Stimulated activated CD8-positive, alpha-beta memory T cell treated with anti-CD3 and anti-CD28 coated beads, Interleukin-15, amount 100 ng/mL, for 48 hours (primary cell): ENCODE measurements around the gene FOXN3.
"Not testable (repeated sequence)": the region's sequence is repeated elsewhere in the genome, so short reads cannot be mapped to it uniquely, and the experiment has no call there.

Experiments
- DNase-seq, 2 donors: peaks; one replicate each; pipeline ENCODE4 v3.0.0-alpha.2; 2020; ENCODE audit warnings: low read depth in 2 of 2

FOXN3 gene

DNA sequence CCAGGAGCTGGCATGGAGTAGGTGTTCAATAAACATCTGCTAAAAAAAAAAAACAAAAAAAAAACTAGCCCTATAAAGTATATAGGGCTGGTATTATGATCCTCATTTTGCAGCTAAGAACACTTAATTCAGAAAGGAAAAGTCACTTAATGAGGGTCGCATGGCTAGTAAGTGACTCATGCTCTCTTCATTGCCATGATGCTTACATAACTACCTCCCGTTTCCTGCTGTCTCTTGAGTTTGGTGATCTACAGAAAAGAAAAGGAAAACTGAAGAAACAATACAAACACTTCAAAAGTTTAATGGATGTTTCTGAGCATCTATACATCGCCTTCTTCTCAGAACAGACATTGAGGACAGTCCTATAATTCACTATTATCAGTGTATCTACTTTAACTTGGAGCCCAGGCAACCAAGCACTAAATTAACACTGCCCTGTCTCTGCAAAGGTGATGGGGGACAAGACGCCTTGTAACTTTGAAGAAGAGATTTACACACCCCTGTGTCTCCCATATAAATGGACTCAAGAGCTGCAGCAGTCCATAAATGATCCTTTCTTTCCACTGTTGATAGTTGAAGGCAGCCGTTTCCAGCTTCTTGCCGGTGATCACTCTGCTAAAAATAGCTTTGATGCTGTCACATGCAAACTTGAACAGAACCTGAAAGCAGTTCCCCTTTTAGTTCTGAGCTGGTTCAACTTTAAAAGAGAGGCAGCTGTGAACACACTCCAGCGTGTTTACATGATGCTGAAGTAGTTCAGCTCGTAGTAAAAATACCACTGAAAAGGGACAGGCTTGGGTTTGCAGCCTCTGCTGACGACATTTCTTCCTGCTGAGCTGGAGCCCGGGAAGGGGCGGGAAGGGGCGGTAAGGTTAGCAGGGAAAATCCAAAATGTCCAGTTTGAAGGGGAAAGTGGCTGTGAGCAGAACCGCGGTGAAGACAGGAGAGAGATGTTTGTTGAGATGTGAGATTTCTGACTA, 113.3 kb downstream of the FOXN3 start:
- DNase-seq = no peak

DNA sequence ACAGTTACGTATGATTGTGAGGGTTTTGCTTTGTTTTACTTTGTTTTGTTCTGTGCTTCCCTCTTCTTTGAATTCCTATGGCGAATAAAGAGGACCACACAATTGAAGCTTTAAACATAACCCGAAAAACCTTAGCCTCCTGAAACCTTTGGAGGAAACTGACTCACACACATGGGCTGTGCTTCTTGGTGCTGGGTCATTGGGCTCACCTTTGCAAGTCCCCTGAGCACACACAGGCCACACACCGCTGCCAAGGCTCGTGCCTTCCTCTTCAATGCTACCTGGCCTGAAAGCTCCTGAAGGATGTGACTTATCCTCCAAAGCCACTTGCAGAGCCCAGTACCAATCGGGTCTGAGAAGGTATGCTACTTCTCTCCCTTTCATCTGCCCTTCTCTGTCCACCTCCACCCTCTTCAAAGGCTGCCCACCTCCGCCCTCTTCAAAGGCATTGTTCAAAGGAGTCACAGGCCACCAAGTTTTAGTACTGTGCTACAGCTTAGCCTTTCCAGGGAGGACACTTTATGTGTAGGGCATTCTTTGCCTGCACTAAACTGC, 114.6 kb downstream of the FOXN3 start:
- DNase-seq = no peak

DNA sequence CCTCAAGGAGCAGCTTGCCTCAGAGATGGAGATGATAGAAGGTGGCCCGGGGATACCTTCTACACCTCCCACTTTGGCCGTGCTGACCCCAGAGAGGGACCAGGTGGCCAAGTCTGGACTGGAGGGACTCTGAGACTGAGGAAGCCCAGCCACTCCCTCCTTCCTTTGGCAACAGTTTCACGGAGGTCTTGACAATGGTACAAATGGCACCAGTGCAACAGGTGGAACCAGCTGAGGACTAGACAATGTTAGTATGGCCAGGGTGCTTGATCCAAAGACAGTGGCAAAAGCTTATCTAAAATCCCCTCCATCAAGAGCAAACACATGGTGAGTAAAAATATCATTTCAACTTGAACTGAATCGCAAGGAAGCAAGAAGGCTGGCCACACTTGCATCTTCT, 117.4 kb downstream of the FOXN3 start:
- no peak for DNase-seq

DNA sequence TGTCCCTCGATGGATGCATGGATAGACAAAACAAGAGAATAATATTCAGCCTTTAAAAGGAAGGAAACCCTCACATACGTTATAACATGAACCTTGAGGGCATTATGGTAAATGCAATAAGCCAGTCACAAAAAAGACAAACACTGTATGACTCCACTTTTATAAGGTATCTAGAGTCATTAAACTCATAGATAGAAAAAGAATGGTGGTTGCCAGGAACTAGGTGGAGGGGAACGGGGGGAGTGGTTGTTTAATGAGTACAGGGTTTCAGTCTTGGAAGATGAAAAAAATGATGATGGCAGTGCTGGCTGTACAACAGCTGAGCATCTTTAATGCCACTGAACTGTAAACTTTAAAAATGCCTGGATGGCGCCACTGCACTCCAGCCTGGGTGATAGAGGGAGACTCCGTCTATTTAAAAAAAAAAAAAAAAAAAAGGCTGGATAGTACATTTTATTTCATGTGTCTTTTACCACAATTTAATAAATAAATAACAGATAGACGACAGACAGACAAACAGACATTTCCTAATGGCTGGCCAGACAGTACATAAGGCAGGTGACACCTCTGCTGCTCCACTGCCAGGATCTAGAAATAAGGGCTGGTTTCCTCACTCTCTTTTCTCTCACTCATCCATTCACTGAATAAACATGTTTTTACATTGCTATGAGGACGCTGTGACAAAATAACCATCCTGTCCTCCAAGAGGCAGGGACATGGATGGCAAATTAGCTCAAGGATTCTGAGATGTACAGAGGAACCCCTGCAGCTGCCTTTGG, 118.8 kb downstream of the FOXN3 start:
- DNase-seq = no peak

DNA sequence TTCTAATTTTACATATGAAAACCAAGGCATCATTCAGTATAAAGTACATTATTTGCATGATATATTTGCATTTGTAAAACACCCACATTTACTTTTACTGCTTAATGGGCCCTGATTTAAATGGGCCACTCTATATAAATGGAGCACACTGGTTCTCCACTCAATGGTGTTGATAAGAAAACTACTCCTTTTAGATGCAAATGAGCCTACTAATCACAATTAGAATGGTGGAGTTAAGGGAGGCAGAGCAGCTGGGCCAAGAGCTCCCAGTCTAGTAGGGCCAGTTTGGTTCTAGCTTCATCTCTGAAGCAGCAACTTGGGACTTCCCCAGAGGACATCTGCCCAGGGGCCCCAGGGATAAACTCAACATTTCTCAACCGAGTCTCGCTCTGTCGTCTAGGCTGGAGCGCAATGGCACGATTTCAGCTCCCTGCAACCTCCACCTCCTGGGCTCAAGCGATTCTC, 120.7 kb downstream of the FOXN3 start:
- DNase-seq = no peak

DNA sequence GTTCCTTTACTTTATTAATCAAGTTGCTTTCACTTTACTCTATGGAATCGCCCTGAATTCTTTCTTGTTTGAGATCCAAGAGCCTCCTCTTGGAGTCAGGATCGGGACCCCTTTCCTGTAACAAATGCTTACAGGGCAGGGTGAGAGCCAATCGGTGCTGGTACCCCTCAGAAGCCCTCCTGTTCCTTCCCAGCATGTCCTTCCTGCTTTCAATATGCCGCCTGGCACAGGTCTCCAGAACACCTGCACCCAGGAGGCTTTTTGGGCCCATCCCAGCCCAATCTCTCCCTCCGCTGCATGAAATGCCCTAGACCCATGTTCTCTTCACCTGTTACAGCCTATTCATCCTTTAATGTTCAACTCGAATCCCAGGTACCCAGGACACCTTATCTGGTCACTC, 122.2 kb downstream of the FOXN3 start:
- DNase-seq = no peak

DNA sequence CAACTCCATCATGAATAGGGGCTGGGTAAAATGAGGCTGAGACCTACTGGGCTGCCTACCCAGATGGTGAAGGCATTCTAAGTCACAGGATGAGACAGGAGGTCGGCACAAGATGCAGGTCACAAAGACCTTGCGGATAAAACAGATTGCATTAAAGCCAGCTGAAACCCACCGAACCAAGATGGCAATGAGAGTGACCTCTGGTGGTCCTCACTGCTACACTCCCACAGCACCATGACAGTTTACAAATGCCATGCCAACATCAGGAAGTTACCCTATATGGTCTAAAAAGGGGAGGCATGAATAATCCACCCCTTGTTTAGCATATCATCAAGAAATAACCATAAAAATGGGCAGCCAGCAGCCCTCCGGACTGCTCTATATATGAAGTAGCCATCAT, 122.6 kb downstream of the FOXN3 start:
- DNase-seq = not testable (repeated sequence)

DNA sequence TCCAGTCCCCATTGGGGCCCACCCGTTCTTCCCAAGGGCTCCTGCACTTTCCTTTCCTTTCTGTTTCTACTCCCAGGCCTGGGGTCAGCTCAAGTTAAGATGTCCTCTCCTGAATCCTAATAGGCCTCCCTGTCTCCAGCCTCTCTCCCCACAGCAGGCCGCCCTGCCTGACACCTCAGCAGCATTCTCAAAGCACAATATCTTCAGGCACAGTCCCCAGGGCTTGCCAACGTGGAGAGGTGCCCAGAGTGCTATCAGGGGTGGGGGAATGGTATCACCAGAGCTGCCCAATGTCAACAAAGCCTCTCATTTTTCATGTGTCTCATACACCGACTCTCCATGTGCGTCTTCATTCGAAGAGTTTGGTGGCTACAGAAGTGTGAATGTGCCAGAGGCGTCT, 123.0 kb downstream of the FOXN3 start:
- no peak for DNase-seq

DNA sequence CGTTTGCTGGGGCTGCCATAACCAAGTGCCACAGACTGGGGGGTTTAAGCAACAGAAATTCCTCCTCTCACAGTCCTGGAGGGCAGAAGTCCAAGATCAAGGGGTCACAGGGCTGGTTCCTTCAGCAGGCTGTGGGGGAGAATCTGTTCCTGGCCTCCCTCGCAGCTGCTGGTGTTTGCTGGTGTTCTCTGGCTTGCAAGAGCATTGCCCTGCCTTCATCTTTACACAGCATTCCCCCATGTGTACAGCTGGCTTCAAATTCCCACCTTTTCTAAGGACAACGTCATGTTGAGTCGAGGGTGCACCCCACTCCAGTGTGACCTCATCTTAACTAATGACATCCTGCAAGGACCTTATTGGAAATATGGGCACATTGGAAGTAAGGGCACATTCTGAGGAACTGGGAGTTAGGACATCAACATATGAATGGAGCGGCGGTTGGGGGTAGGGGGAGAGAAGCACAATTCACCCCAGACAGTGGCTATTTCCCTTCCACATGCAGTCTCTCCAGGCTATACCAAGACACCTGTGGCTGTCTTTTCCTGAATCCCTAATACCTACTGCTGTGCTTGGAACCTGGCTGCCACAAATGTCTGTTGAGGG, 123.6 kb downstream of the FOXN3 start:
- no peak for DNase-seq

DNA sequence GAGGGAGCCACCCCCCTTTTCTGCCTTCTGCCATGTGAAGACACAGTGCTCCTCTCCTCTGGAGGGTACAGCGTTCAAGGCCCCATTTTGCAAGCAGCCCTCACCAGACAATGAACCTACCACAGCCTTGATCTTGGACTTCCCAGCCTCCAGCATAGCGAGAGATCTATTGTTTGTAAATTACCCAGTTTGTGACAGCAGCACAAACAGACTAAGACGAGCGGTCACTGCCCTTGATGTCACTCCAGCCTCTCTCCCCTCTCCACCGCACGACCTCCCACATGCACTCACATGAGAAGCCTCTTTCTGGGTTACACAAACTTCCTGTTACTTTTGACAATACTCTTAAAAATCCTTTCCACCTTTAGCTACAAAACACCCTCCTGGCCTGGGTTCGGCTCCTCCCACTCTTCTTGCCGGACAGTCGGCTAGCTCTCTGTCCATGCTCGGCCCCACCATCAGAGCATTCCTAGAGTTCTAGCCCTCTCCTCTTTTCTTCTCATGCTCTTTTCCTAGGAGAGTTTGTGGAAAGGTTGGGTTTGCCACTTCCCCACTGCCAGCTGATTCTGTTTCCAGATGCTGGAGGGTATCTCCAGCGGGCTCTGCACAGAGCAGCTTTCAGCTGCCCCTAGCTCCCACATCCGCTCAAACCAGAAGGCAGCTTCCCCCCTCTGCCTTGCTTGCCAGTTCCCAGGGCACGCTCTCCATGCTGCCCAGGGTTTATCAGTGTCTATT, 124.3 kb downstream of the FOXN3 start:
- DNase-seq = no peak

DNA sequence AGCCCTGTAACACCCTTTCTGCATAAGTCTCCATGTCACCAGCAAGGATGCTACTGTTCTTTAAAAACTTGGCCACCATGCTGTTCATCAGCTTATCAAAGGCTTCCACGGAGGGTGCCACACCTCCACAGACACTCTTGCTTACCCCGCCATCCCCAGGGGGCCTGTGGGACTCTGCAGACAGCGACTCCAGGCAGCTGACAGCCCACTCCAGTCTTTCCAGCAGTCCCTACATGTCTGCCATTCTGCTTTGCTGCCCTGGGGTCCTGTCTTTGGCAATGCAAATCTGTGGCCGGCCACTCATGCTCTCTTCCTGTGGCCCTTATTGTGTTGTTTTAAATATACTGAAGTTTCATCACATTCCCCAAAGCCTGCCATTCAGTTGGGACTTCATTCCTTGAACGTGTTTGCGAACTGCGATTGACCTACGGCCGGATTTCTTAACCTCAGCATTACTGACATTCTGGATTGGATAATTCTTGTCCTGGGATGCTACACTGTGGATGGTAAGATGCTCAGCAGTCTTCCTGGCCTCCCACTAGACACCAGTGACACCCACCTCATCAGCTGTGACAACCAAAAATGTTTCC, 125.6 kb downstream of the FOXN3 start:
- no peak for DNase-seq

DNA sequence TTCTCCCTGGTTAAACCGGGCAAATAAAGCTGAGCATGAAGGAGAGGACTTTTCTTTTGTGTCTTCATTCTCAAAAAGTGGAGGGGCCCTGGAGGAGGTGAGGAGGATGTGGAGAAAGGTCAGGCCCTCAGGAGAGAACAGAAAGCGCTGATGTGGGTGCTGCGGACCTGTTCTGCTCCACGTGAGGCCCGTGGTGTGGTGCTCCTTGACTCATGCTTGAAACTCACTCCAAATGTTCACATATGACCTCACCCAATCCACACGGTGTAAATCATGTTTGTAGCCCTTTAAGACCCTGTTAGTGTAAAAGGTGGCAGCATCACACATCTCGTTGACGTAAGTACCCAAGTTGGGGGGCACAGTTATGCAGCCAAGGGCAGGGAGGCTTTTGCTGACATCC, 126.2 kb downstream of the FOXN3 start:
- no peak for DNase-seq

DNA sequence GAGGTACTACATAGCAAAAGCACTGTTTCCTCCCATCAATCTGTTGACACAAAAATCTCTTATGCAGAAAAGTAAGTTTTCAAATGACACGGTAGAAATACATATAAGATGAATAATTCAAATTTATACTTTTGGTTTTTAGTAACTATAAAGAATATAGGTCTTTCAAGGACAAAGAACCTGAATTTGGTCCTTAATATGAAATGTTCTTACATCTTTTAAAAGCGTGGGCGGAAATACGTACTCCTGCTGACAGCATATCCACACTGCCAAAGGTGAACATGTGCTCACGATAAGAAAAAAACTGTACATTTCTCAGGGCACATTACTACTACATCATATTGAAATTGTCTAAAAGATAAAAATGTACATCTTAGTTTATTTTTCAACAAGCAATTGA, 127.6 kb downstream of the FOXN3 start:
- DNase-seq = no peak

DNA sequence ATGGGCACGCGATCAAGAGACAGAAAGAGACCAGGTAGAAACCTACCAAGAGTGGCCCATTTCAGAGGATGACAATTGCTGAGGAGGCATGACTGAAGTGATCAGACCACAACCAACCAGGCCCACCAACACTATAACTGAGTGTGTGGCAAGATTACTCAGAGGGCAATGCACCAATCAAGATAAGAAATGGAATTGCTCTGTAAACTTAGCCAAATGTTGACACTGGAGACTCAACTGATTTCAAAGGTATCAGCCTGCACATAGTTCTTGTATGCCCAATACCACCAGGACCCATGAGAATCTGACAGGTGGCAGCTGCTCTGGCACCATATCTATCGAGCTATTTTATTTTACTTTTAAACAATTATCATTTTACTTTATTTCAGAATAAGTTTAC, 128.9 kb downstream of the FOXN3 start:
- DNase-seq = peak in 1 of 2 donors; percentile 8

DNA sequence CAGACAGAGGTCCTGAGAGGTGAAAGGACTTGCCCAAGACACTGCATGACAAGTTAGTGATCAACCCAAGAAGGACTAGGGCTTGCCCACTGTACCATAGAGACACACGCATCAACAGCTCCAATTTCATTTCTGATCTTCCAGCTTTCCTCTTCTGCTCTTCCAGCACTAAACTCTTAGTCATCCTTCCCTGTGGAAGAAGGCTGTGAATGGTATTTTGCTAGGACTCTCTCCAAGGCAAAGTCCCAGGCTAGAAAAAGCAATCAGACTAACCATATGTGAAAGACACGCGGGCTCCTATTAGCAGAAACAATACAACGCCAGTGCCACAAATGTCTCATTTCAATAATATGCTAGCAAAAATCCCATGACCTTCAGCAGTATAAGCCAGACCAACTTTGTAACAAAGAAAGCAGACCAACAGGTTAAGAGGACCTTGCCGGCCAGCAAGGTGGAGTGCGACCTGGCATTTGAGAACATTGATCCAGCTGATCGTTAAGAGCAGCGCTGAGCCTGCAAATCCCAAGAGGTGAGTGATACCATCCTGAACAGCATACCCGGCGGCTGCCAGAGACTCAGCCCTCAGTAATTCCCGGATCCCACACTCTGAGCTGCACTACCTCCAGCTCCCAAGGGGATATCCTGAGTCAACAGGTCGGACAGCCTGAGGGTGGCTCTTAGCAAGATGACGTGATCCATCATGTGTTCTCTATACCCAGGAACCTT, 132.5 kb downstream of the FOXN3 start:
- DNase-seq = no peak

DNA sequence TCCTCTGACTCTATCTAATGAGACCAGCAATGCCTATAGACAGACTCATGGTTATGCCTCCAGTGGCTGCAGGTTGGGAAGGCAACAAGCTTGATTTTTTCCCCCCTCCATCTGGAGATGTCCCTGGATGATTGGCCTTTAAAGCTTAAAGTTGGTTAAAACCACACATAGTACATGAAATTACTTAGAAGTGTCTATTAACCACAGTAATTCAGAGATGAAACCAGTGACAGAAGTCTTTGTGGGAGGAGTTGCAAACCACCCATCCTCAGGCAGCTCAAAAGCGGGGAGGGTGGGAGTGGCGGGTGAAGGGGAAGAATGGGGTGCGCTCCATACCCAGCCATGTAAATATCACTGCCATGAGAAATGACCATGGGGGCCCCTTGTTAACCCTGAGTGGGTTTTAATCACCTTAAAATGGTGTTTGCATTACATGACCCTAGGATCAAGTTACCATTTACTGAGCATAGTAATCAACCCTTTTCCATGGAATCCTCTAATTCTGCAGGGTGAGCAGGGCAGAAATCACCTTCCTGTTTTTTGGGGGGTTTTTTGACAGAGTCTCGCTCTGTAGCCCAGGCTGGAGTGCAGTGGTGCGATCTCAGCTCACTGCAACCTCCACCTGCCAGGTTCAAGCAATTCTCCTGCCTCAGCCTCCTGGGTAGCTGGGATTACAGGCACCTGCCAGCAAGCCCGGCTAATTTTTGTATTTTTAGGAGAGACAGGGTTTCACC, 133.5 kb downstream of the FOXN3 start:
- DNase-seq = peak; percentile 42 to 53

DNA sequence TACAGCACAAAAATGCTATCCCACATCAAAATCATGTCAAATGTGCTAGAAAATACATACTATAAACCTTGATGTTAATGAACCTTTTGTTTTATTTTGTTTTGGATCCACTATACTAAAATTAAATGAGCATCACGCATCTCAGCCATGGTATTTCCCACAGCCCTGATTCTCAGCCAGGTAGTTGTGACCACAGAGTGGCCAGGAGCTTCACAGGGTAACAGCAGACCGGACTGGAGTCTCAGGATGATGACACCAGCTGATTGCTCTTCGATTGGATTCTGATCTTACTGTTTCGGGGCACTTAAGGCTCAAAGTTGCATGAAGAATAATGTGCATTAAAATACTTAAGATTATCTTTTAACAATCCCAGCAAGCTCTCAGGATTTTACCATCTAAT, 134.8 kb downstream of the FOXN3 start:
- no peak for DNase-seq

DNA sequence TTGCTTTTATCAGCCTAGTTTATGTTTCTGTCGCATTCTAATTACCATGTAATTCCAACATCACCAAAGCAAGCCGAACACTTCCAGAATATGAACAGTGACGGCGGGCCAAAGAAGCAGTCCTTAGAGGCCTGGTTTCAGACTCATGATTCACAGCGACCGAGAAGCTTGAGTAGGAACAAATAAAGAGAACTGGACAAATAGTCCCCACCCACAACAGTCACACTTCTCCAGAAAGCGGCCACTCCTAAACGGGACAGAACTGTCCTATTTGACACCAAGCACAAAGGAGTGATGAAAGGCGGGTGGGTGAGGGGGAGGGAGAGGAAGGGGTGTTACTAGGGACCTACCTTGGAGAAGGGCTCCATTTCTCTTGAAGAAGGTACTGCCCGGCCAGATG, 136.4 kb downstream of the FOXN3 start:
- no peak for DNase-seq

DNA sequence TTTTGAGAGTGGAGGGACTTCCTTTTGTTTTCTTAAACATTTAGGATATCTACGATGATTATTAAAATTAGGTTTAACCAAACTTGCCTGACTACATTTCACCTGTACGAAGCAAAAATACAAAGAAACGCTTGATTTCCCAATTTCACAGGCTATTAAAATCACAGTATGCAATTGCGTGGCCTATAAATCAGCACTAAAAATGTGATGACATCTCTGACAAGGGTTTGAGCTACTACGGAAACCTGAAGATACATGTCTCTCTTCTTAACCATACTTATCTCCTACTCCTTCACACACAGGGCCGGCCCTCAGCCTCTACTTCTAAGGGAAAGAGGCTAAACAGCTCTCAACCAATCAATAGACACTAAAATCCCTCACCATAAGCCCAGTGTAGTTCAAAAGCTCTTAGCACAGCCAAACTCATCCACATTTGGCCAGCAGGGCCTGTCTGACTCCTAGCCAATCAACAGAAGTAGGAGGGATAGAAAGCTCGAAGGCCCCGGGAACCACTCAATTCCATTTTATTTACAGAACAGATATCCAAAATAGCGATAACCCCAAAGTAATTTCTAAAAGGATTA, 137.3 kb downstream of the FOXN3 start:
- no peak for DNase-seq
